ENCODE measurements around the gene SCUBE1. TPM values are rescaled to one million over a fixed set of nuclear protein-coding genes. Genes with fewer than 3 reads are reported as not detected.

The SCUBE1 gene
- total and polyA plus RNA-seq, 2 experiments from 2014 or later: 0.81 to 3.2 TPM

GRCh38 chr22:43274595-43275240, 68.5 kb downstream of the SCUBE1 start:
- H2AFZ ChIP-seq: no peak overlapping the region
- H3F3A ChIP-seq (replicated peaks; ENCODE audit: low read depth): no peaks in the 10 kb centered on the region
- no peaks in the 10 kb centered on the region for H3K36me3 ChIP-seq (ENCODE audit: insufficient read depth)
- H3K4me1 ChIP-seq (ENCODE audit: insufficient read depth): peaks cover 13% of the 10 kb centered on the region
- Mint-ChIP-seq H3K36me3 (ENCODE audit: low read depth) (no peaks in the 10 kb centered on the region), H3K4me3 (no peak overlapping the region), H3K9me3 (no peaks in the 10 kb centered on the region), H3K4me1 (peaks cover 38% of the 10 kb centered on the region), H3K27me3 (ENCODE audit: insufficient read depth, low read depth, poor library complexity) (peaks cover 14% of the 10 kb centered on the region), H3K27ac (no peak overlapping the region)
- H3K27me3 ChIP-seq (ENCODE audit: insufficient read depth): no peaks in the 10 kb centered on the region
- H3K4me3 ChIP-seq: no peak overlapping the region
- H3K27ac ChIP-seq (ENCODE audit: low read depth): no peak overlapping the region
- TF ChIP-seq CREB1 (CRISPR knock-in tag; IDR thresholded peaks at IDR 0.05; ENCODE audit: low read depth) (no peak), EZH2phosphoT487 (IDR thresholded peaks at IDR 0.05; ENCODE audit: unreplicated experiment) (no peak), STAT1 (IDR thresholded peaks at IDR 0.05; ENCODE audit: unreplicated experiment) (no peak), NANOG (IDR thresholded peaks at IDR 0.05; ENCODE audit: borderline replicate concordance) (no peak), ZNF462 (CRISPR knock-in tag; IDR thresholded peaks at IDR 0.05) (no peak), ETS1 (IDR thresholded peaks at IDR 0.05) (no peak), REST (IDR thresholded peaks at IDR 0.05; ENCODE audit: unreplicated experiment) (no peak), JUNB (IDR thresholded peaks at IDR 0.05; ENCODE audit: unreplicated experiment) (no peak), CTCF (conservative IDR thresholded peaks at IDR 0.05; ENCODE audit: low read depth in 2 of 2) (no peak), ZNF331 (CRISPR knock-in tag; IDR thresholded peaks at IDR 0.05; ENCODE audit: low read depth) (no peak), ZNF114 (CRISPR knock-in tag; IDR thresholded peaks at IDR 0.05) (no peak), EZH2 (IDR thresholded peaks at IDR 0.05; ENCODE audit: low read depth, unreplicated experiment) (no peak), POLR2AphosphoS5 (IDR thresholded peaks at IDR 0.05; ENCODE audit: low read depth) (no peak)
- no peak for DNase-seq (ENCODE audit: low spot score)
- ATAC-seq: no peak
- no peaks in the 10 kb centered on the region for H3K79me2 ChIP-seq (replicated peaks; ENCODE audit: insufficient read depth)
- no peaks in the 10 kb centered on the region for H4K20me1 ChIP-seq (replicated peaks; ENCODE audit: insufficient read depth)
- no peak overlapping the region for H3K4me2 ChIP-seq
- H3K9me2 ChIP-seq (ENCODE audit: insufficient read depth): no peaks in the 10 kb centered on the region
